Hepatocyte (in vitro differentiated cells): ENCODE data around the gene COL28A1. TPM values are rescaled to one million over a fixed set of nuclear protein-coding genes. Genes with fewer than 3 reads are reported as not detected.

Source experiments
- DNase-seq: peaks from one replicate; pipeline ENCODE4 v3.0.0-alpha.2; 2016; ENCODE audit warnings: low spot score
- H2AFZ ChIP-seq: fragments of 200-600 bp; sonication (generic); 2 replicates; pipeline ENCODE4 v1.6.0; 2016; ENCODE audit warnings: antibody characterized with exemption, mild to moderate bottlenecking
- H3K27ac ChIP-seq: fragments of 200-600 bp; sonication (generic); 2 replicates; pipeline ENCODE4 v1.5.1; 2016; ENCODE audit warnings: mild to moderate bottlenecking
- H3K27me3 ChIP-seq: fragments of 200-600 bp; sonication (generic); 2 replicates; pipeline ENCODE4 v1.6.1; 2016
- H3K36me3 ChIP-seq: fragments of 200-600 bp; sonication (generic); replicated peaks from 2 replicates; pipeline ENCODE4 v1.5.1; 2016; ENCODE audit warnings: low read depth; ENCODE audit not compliant: insufficient read depth
- H3K4me1 ChIP-seq: fragments of 200-600 bp; sonication (generic); 2 replicates; pipeline ENCODE4 v1.5.1; 2016; ENCODE audit warnings: mild to moderate bottlenecking, moderate library complexity; ENCODE audit not compliant: insufficient read depth
- H3K4me2 ChIP-seq: fragments of 200-600 bp; sonication (generic); 2 replicates; pipeline ENCODE4 v1.6.0; 2016
- H3K4me3 ChIP-seq: fragments of 200-600 bp; sonication (generic); 2 replicates; pipeline ENCODE4 v1.5.1; 2016; ENCODE audit warnings: mild to moderate bottlenecking
- H3K79me2 ChIP-seq: fragments of 200-600 bp; sonication (generic); 2 replicates; pipeline ENCODE4 v1.6.0; 2017; ENCODE audit warnings: mild to moderate bottlenecking
- H3K9me2 ChIP-seq: fragments of 200-600 bp; sonication (generic); replicated peaks from 2 replicates; pipeline ENCODE4 v1.6.0; 2017; ENCODE audit warnings: mild to moderate bottlenecking; ENCODE audit not compliant: insufficient read depth
- H3K9me3 ChIP-seq: fragments of 200-600 bp; sonication (generic); 2 replicates; pipeline ENCODE4 v1.5.1; 2016; ENCODE audit warnings: low read depth, mild to moderate bottlenecking
- H4K20me1 ChIP-seq: fragments of 200-600 bp; sonication (generic); 2 replicates; pipeline ENCODE4 v1.6.0; 2016; ENCODE audit warnings: mild to moderate bottlenecking; ENCODE audit not compliant: insufficient read depth, poor library complexity, severe bottlenecking
- EZH2 ChIP-seq: fragments of 200-600 bp; sonication (generic); IDR thresholded peaks from 2 replicates; pipeline ENCODE4 v1.6.1; 2016; ENCODE audit warnings: antibody characterized with exemption, mild to moderate bottlenecking, borderline replicate concordance
- EZH2phosphoT487 ChIP-seq: fragments of 200-600 bp; sonication (generic); IDR thresholded peaks from one replicate; pipeline ENCODE4 v1.6.1; 2018; ENCODE audit warnings: antibody characterized with exemption, mild to moderate bottlenecking, low read depth, moderate library complexity; ENCODE audit not compliant: unreplicated experiment, severe bottlenecking
- WGBS: methylation state at CpG from one replicate; pipeline ENCODE4 v1.1.6; 2016; ENCODE audit warnings: low lambda C conversion rate; ENCODE audit errors: missing lambda C conversion rate; 5-methylcytosine and 5-hydroxymethylcytosine counted together
- polyA plus RNA-seq: library from polyadenylated mRNA; unstranded; fragments of >200 nt; fragmentation: Nextera tagmentation; extraction: Ambion mirVana; gene quantifications from 2 replicates; pipeline ENCODE4 v1.2.1, GENCODE V29; 2016
- total RNA-seq: library from RNA; depleted of rRNA; stranded (reverse); fragments of >200 nt; gene quantifications from 2 replicates; pipeline ENCODE4 v1.2.3, GENCODE V29; 2014
- TF ChIP-seq, protein P1 (sequence below): fragments of 200-600 bp; sonication (generic); IDR thresholded peaks from 2 replicates; pipeline ENCODE4 v1.5.1; 2016; ENCODE audit warnings: antibody characterized with exemption, mild to moderate bottlenecking; ENCODE audit not compliant: poor library complexity

Gene COL28A1
- total and polyA plus RNA-seq, 2 experiments from 2014 or later: 0.28 to 0.47 TPM

DNA sequence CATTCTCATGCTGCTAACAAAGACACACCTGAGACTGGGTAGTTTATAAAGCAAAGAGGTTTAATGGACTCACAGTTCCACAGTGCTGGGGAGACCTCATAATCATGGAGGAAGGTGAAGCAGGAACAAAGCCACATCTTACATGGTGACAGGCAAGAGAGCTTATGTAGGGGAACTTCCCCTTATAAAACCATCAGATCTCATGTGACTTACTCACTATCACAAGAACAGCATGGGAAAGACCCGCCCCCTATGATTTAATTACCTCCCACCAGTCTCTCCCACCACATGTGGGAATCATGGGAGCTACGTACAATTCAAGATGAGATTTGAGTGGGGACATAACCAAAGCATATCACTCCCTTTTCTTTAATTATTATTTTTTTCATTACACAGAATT, 16.6 kb downstream of the COL28A1 start:
- H3K27ac ChIP-seq: no peak overlapping the region
- no peak for DNase-seq
- no peaks in the 10 kb centered on the region for H4K20me1 ChIP-seq
- H3K4me2 ChIP-seq: no peak overlapping the region
- no peaks in the 10 kb centered on the region for H3K4me1 ChIP-seq
- no peak overlapping the region for H2AFZ ChIP-seq
- WGBS: 73% methylated on average over 2 of the region's 2 CpGs
- no peaks in the 10 kb centered on the region for H3K79me2 ChIP-seq
- H3K36me3 ChIP-seq: no peaks in the 10 kb centered on the region
- no peaks in the 10 kb centered on the region for H3K9me2 ChIP-seq
- no peak overlapping the region for H3K4me3 ChIP-seq
- TF ChIP-seq, protein P1, sequence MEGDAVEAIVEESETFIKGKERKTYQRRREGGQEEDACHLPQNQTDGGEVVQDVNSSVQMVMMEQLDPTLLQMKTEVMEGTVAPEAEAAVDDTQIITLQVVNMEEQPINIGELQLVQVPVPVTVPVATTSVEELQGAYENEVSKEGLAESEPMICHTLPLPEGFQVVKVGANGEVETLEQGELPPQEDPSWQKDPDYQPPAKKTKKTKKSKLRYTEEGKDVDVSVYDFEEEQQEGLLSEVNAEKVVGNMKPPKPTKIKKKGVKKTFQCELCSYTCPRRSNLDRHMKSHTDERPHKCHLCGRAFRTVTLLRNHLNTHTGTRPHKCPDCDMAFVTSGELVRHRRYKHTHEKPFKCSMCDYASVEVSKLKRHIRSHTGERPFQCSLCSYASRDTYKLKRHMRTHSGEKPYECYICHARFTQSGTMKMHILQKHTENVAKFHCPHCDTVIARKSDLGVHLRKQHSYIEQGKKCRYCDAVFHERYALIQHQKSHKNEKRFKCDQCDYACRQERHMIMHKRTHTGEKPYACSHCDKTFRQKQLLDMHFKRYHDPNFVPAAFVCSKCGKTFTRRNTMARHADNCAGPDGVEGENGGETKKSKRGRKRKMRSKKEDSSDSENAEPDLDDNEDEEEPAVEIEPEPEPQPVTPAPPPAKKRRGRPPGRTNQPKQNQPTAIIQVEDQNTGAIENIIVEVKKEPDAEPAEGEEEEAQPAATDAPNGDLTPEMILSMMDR: no peak
- no peak for TF ChIP-seq EZH2
- TF ChIP-seq EZH2phosphoT487: no peak
- H3K9me3 ChIP-seq: no peaks in the 10 kb centered on the region
- no peaks in the 10 kb centered on the region for H3K27me3 ChIP-seq

DNA sequence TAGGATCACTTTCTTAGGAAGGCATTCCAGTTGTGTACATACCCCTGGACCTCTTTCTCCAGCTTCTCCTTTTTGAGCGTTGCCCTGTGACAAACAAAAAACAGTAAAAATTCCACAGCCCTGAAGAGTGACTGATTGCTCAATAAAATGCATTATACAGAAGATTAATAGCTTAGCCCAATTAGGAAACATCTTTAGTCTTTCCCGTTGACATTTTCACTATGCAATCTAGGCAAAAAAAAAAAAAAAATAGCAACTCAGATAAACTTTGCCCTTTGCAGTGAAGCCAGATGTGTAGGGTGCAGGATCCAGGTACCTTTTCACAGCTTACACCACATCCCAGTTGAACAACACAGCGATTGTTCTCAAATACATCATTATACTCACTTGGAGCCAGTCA, 17.9 kb downstream of the COL28A1 start:
- Histone ChIP-seq H4K20me1 (no peaks in the 10 kb centered on the region), H3K9me3 (no peaks in the 10 kb centered on the region), H3K27me3 (no peaks in the 10 kb centered on the region), H3K27ac (no peak overlapping the region), H2AFZ (no peak overlapping the region), H3K4me1 (no peaks in the 10 kb centered on the region), H3K9me2 (no peaks in the 10 kb centered on the region), H3K4me2 (no peak overlapping the region), H3K79me2 (no peaks in the 10 kb centered on the region), H3K36me3 (no peaks in the 10 kb centered on the region), H3K4me3 (no peak overlapping the region)
- DNase-seq: no peak
- 15% methylated on average over 3 of the region's 3 CpGs for WGBS
- TF ChIP-seq, protein P1: no peak
- TF ChIP-seq EZH2 (no peak), EZH2phosphoT487 (no peak)

DNA sequence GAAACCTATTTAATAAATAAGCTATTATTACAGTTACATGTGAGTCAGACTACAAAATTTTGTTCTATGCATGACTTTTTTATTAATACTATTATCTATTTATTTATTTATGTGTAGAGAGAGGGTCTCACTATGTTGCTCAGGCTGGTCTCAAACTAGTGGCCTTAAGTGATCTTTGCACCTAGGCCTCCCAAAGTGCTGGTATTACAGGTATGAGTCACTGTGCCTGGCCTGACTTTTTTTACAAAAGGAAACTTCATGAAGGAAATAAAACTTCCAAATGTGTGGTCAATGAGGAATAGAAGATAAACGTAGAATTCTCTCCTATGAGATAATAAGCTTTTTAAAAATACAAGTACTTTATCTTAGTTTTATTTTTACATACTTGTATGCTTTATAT, 19.0 kb downstream of the COL28A1 start:
- no peak overlapping the region for H3K4me3 ChIP-seq
- H3K4me2 ChIP-seq: no peak overlapping the region
- 64% methylated on average over 1 of the region's 1 CpG for WGBS
- TF ChIP-seq EZH2phosphoT487 (no peak), EZH2 (no peak)
- TF ChIP-seq, protein P1: no peak
- H3K79me2 ChIP-seq: no peaks in the 10 kb centered on the region
- H3K4me1 ChIP-seq: no peaks in the 10 kb centered on the region
- no peaks in the 10 kb centered on the region for H3K9me3 ChIP-seq
- H3K27ac ChIP-seq: no peak overlapping the region
- H4K20me1 ChIP-seq: no peaks in the 10 kb centered on the region
- DNase-seq: no peak
- H3K36me3 ChIP-seq: no peaks in the 10 kb centered on the region
- H3K9me2 ChIP-seq: no peaks in the 10 kb centered on the region
- H2AFZ ChIP-seq: no peak overlapping the region
- H3K27me3 ChIP-seq: no peaks in the 10 kb centered on the region

DNA sequence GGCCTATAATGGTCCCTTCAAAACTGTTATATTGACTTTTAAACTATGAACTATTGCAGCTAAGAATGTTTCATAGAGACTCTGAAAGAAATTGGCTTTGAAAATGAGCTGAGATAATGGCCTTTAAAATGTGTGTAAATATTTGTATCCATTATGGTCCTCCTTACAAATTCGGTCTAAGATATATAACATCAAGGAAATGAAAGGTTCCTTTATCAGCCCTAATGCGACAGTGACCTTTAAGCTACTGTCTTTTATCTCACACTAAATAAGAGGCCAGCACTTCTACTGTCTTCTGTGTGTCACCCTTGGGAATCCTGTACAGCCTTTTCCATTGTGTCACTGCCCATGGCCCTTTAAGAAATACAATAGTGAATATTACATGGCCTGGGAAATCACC, 19.5 kb downstream of the COL28A1 start:
- H3K27ac ChIP-seq: no peak overlapping the region
- no peak for DNase-seq
- WGBS: 53% methylated on average over 2 of the region's 2 CpGs

More for the DNA sequence above, 19.5 kb downstream of the COL28A1 start:
- Histone ChIP-seq H3K27me3 (no peaks in the 10 kb centered on the region), H3K36me3 (no peaks in the 10 kb centered on the region), H3K4me2 (no peak overlapping the region), H3K4me3 (no peak overlapping the region), H3K9me2 (no peaks in the 10 kb centered on the region), H4K20me1 (no peaks in the 10 kb centered on the region), H3K79me2 (no peaks in the 10 kb centered on the region), H2AFZ (no peak overlapping the region), H3K9me3 (no peaks in the 10 kb centered on the region), H3K4me1 (no peaks in the 10 kb centered on the region)
- TF ChIP-seq, protein P1: no peak
- TF ChIP-seq EZH2 (no peak), EZH2phosphoT487 (no peak)
